Neuronal stem cell (in vitro differentiated cells): Measurements from ENCODE around the gene ELF3.
"Not testable (repeated sequence)": the region's sequence is repeated elsewhere in the genome, so short reads cannot be mapped to it uniquely, and the experiment has no call there.

ENCODE experiments used
- DNase-seq: peaks from one replicate; pipeline ENCODE4 v3.0.0-alpha.2; 2013; ENCODE audit warnings: low spot score
- H2AFZ ChIP-seq: one replicate; pipeline ENCODE4 v1.6.1; 2013; ENCODE audit warnings: mild to moderate bottlenecking, low read length, inconsistent platforms
- H2AK5ac ChIP-seq: 2 replicates; pipeline ENCODE4 v1.6.1; 2013; ENCODE audit warnings: low read depth, mild to moderate bottlenecking, inconsistent platforms, low read length, moderate library complexity, mixed read lengths
- H2BK120ac ChIP-seq: 2 replicates; pipeline ENCODE4 v1.6.1; 2013; ENCODE audit warnings: low read depth, mild to moderate bottlenecking, inconsistent platforms, low read length, moderate library complexity, mixed read lengths
- H2BK12ac ChIP-seq: one replicate; pipeline ENCODE4 v1.6.1; 2013; ENCODE audit warnings: low read length, inconsistent platforms
- H2BK15ac ChIP-seq: 2 replicates; pipeline ENCODE4 v1.6.1; 2013; ENCODE audit warnings: mild to moderate bottlenecking, low read length, inconsistent platforms, mixed read lengths
- H2BK5ac ChIP-seq: one replicate; pipeline ENCODE4 v1.6.1; 2013; ENCODE audit warnings: inconsistent platforms, mild to moderate bottlenecking, low read length, moderate library complexity
- H3K14ac ChIP-seq: one replicate; pipeline ENCODE4 v1.6.1; 2013; ENCODE audit warnings: low read length, inconsistent platforms
- H3K18ac ChIP-seq: 2 replicates; pipeline ENCODE4 v1.6.1; 2013; ENCODE audit warnings: low read length, inconsistent platforms
- H3K23ac ChIP-seq: 2 replicates; pipeline ENCODE4 v1.6.1; 2013; ENCODE audit warnings: low read depth, mild to moderate bottlenecking, mixed read lengths, low read length, inconsistent platforms; ENCODE audit not compliant: poor library complexity
- H3K27ac ChIP-seq: replicated peaks from 3 replicates; pipeline ENCODE4 v1.5.1; 2013; ENCODE audit warnings: low read length, inconsistent platforms
- H3K27me3 ChIP-seq, 3 experiments: 2 replicates each; pipeline ENCODE4 v1.6.1; 2013; ENCODE audit warnings: low read length in 3 of 3, mild to moderate bottlenecking in 2 of 3, inconsistent platforms in 1 of 3, low read depth in 1 of 3, mixed read lengths in 1 of 3, moderate library complexity in 1 of 3; ENCODE audit not compliant: control insufficient read depth in 3 of 3, insufficient read depth in 3 of 3
- H3K36me3 ChIP-seq, 2 donors: replicated peaks in 1 of 2; 2 replicates each; pipeline ENCODE4 v1.6.1; 2013; ENCODE audit warnings: low read length in 2 of 2; ENCODE audit not compliant: control insufficient read depth in 2 of 2, insufficient read depth in 2 of 2
- H3K4ac ChIP-seq: 2 replicates; pipeline ENCODE4 v1.6.1; 2013; ENCODE audit warnings: inconsistent platforms, mild to moderate bottlenecking, low read length, moderate library complexity
- H3K4me1 ChIP-seq, 2 donors: 1 replicate in 1 of 2; 2 replicates in 1 of 2; pipeline ENCODE4 v1.6.1; 2013; ENCODE audit warnings: low read length in 2 of 2, low read depth in 1 of 2; ENCODE audit not compliant: control insufficient read depth in 2 of 2, insufficient read depth in 1 of 2
- H3K4me2 ChIP-seq: one replicate; pipeline ENCODE4 v1.6.1; 2013; ENCODE audit warnings: mild to moderate bottlenecking, low read length, inconsistent platforms; ENCODE audit not compliant: insufficient read depth, poor library complexity, severe bottlenecking
- H3K4me3 ChIP-seq, 2 donors: 2 replicates each; pipeline ENCODE4 v1.5.1; 2013; ENCODE audit warnings: low read length in 2 of 2, mild to moderate bottlenecking in 2 of 2, inconsistent platforms in 1 of 2, moderate library complexity in 1 of 2
- H3K79me1 ChIP-seq: one replicate; pipeline ENCODE4 v1.6.1; 2013; ENCODE audit warnings: low read depth, mild to moderate bottlenecking, inconsistent platforms, low read length, moderate library complexity
- H3K9ac ChIP-seq: one replicate; pipeline ENCODE4 v1.6.1; 2013; ENCODE audit warnings: mild to moderate bottlenecking, low read depth, low read length, inconsistent platforms; ENCODE audit not compliant: poor library complexity
- H3K9me3 ChIP-seq, 2 donors: replicated peaks in 1 of 2; 2 replicates each; pipeline versions ENCODE3 to v1.6.1; 2013; ENCODE audit warnings: low read length in 2 of 2, mild to moderate bottlenecking in 2 of 2, inconsistent platforms in 1 of 2, low read depth in 1 of 2, mixed read lengths in 1 of 2, moderate library complexity in 1 of 2; ENCODE audit not compliant: control insufficient read depth in 2 of 2, insufficient read depth in 1 of 2
- H4K8ac ChIP-seq: one replicate; pipeline ENCODE4 v1.6.1; 2013; ENCODE audit warnings: low read depth, mild to moderate bottlenecking, inconsistent platforms, low read length, moderate library complexity
- H4K91ac ChIP-seq: one replicate; pipeline ENCODE4 v1.6.1; 2013; ENCODE audit warnings: low read length, low read depth, mild to moderate bottlenecking, inconsistent platforms; ENCODE audit not compliant: poor library complexity
- WGBS, 2 donors: extraction: QIAGEN DNeasy Blood & Tissue Kit; methylation state at CpG; one replicate each; pipeline ENCODE4 v1.1.7; 2013; ENCODE audit warnings: missing lambda C conversion rate in 2 of 2, mixed read lengths in 1 of 2; ENCODE audit not compliant: insufficient read length in 2 of 2, insufficient replicate concordance in 1 of 2; ENCODE audit errors: extremely low coverage in 2 of 2; 5-methylcytosine and 5-hydroxymethylcytosine counted together

Gene ELF3

GRCh38 chr1:202056644-202057334 is 46.4 kb downstream of the ELF3 start:
- Histone ChIP-seq H2BK12ac (peak overlapping the region; percentile 16), H3K23ac (peak overlapping the region; percentile 43), H3K9me3 (no peaks in the 10 kb centered on the region), H3K9ac (no peak overlapping the region), H3K36me3 (no peaks in the 10 kb centered on the region), H2BK15ac (peak overlapping the region; percentile 96), H3K27ac (no peak overlapping the region), H3K79me1 (no peaks in the 10 kb centered on the region), H2BK5ac (peak overlapping the region; percentile 66), H2AFZ (no peak overlapping the region), H3K27me3 (peaks cover 0 to 7% (median 0%) of the 10 kb centered on the region in 3 experiments), H4K8ac (no peak overlapping the region), H3K4me2 (peak overlapping the region; percentile 2), H3K4ac (peak overlapping the region; percentile 66), H3K18ac (peak overlapping the region; percentile 65), H2AK5ac (peak overlapping the region; percentile 97), H3K4me3 (no peak overlapping the region), H3K4me1 (peaks cover 0 to 2% of the 10 kb centered on the region in 2 donors), H3K14ac (no peak overlapping the region), H2BK120ac (peak overlapping the region; percentile 94), H4K91ac (peak overlapping the region; percentile 79)
- WGBS, 2 donors: no CpG with 5 or more reads among the region's 17 CpGs
- no peak for DNase-seq

- not testable (repeated sequence) for H2BK15ac ChIP-seq, H3K27me3 ChIP-seq, H3K9me3 ChIP-seq, H3K14ac ChIP-seq, H3K4me2 ChIP-seq, H2BK12ac ChIP-seq, H3K4me3 ChIP-seq, H3K79me1 ChIP-seq, H3K9ac ChIP-seq, DNase-seq, H4K91ac ChIP-seq, H4K8ac ChIP-seq, H3K36me3 ChIP-seq, H3K4me1 ChIP-seq, H3K27ac ChIP-seq, H2AFZ ChIP-seq, H3K4ac ChIP-seq
- peak overlapping the region; percentile 43 for H3K23ac ChIP-seq
- H3K18ac ChIP-seq: peak overlapping the region; percentile 65
- WGBS, 2 donors: no CpG with 5 or more reads among the region's 6 CpGs
- peak overlapping the region; percentile 94 for H2BK120ac ChIP-seq
- H2BK5ac ChIP-seq: peak overlapping the region; percentile 66
- peak overlapping the region; percentile 97 for H2AK5ac ChIP-seq
Observed at GRCh38 chr1:202057335-202057704, 46.9 kb downstream of the ELF3 start.

GRCh38 chr1:202058001-202058908 is 47.9 kb downstream of the ELF3 start:
- Histone ChIP-seq H3K23ac (no peak overlapping the region), H3K14ac (no peak overlapping the region), H3K9ac (no peak overlapping the region), H2BK15ac (no peak overlapping the region), H3K27me3 (peaks cover 0 to 7% (median 0%) of the 10 kb centered on the region in 3 experiments), H3K36me3 (no peaks in the 10 kb centered on the region), H3K4me3 (no peak overlapping the region), H2BK5ac (no peak overlapping the region), H3K27ac (no peak overlapping the region), H3K4me2 (no peak overlapping the region), H3K9me3 (no peaks in the 10 kb centered on the region), H2AK5ac (no peak overlapping the region), H3K4ac (no peak overlapping the region), H2AFZ (no peak overlapping the region), H3K79me1 (no peaks in the 10 kb centered on the region), H2BK120ac (no peak overlapping the region), H3K18ac (no peak overlapping the region), H4K91ac (no peak overlapping the region), H4K8ac (no peak overlapping the region), H3K4me1 (peaks cover 0 to 4% of the 10 kb centered on the region in 2 donors), H2BK12ac (no peak overlapping the region)
- DNase-seq: no peak
- WGBS, 2 donors: no CpG with 5 or more reads among the region's 3 CpGs

- no peak overlapping the region for H3K18ac ChIP-seq
- no peak overlapping the region for H3K4me3 ChIP-seq
- H3K9me3 ChIP-seq: no peaks in the 10 kb centered on the region
- no peaks in the 10 kb centered on the region for H3K79me1 ChIP-seq
- H2BK5ac ChIP-seq: peak overlapping the region; percentile 53
- H2BK120ac ChIP-seq: no peak overlapping the region
- H4K8ac ChIP-seq: no peak overlapping the region
- H2AFZ ChIP-seq: no peak overlapping the region
- no peak overlapping the region for H3K4ac ChIP-seq
- peaks cover 0 to 6% of the 10 kb centered on the region in 2 donors for H3K4me1 ChIP-seq
- no peak for DNase-seq
- peak overlapping the region; percentile 63 for H2AK5ac ChIP-seq
- H4K91ac ChIP-seq: no peak overlapping the region
- peaks cover 0 to 7% (median 0%) of the 10 kb centered on the region in 3 experiments for H3K27me3 ChIP-seq
- no peak overlapping the region for H3K9ac ChIP-seq
- H3K27ac ChIP-seq: peak overlapping the region; percentile 17
- no CpG with 5 or more reads among the region's 4 CpGs for whole genome bisulfite sequencing, 2 donors
- H3K36me3 ChIP-seq: no peaks in the 10 kb centered on the region
- H2BK12ac ChIP-seq: peak overlapping the region; percentile 22
- no peak overlapping the region for H3K14ac ChIP-seq
- H3K4me2 ChIP-seq: no peak overlapping the region
- no peak overlapping the region for H2BK15ac ChIP-seq
- no peak overlapping the region for H3K23ac ChIP-seq
Observed at GRCh38 chr1:202061055-202061454, 50.7 kb downstream of the ELF3 start.
